Osteocyte (in vitro differentiated cells): ENCODE results near the gene INAFM2. TPM values are rescaled to one million over a fixed set of nuclear protein-coding genes. Genes with fewer than 3 reads are reported as not detected.

ENCODE experiments used
- DNase-seq: peaks from one replicate; pipeline ENCODE4 v3.0.0; 2021; ENCODE audit warnings: mixed read lengths; ENCODE audit not compliant: unreplicated experiment; ENCODE audit errors: extremely low spot score
- H3K27ac Mint-ChIP-seq: one replicate; pipeline ENCODE4 v1.8.0; 2021; ENCODE audit warnings: mild to moderate bottlenecking, mixed read lengths; ENCODE audit not compliant: unreplicated experiment
- H3K27me3 Mint-ChIP-seq: one replicate; pipeline ENCODE4 v1.8.0; 2021; ENCODE audit warnings: mixed read lengths; ENCODE audit not compliant: unreplicated experiment
- H3K36me3 Mint-ChIP-seq: one replicate; pipeline ENCODE4 v1.8.0; 2021; ENCODE audit warnings: mixed read lengths; ENCODE audit not compliant: unreplicated experiment
- H3K4me1 Mint-ChIP-seq: one replicate; pipeline ENCODE4 v1.8.0; 2021; ENCODE audit warnings: mixed read lengths; ENCODE audit not compliant: unreplicated experiment
- H3K4me3 Mint-ChIP-seq: one replicate; pipeline ENCODE4 v1.8.0; 2021; ENCODE audit warnings: mild to moderate bottlenecking, moderate library complexity, mixed read lengths; ENCODE audit not compliant: unreplicated experiment
- H3K9me3 Mint-ChIP-seq: one replicate; pipeline ENCODE4 v1.8.0; 2021; ENCODE audit warnings: mixed read lengths; ENCODE audit not compliant: unreplicated experiment
- total RNA-seq: library from RNA; stranded (reverse); gene quantifications from 2 replicates; pipeline ENCODE4 v1.2.1, GENCODE V29; 2021
- TF ChIP-seq, protein P1 (sequence below): fragments of 200-600 bp; sonication (generic); IDR thresholded peaks from 2 replicates; pipeline ENCODE4 v1.5.0; 2021; ENCODE audit warnings: antibody characterized with exemption, mild to moderate bottlenecking, moderate library complexity

INAFM2 gene
- total RNA-seq, 1 donor from 2014 or later, result 69.0 TPM

DNA sequence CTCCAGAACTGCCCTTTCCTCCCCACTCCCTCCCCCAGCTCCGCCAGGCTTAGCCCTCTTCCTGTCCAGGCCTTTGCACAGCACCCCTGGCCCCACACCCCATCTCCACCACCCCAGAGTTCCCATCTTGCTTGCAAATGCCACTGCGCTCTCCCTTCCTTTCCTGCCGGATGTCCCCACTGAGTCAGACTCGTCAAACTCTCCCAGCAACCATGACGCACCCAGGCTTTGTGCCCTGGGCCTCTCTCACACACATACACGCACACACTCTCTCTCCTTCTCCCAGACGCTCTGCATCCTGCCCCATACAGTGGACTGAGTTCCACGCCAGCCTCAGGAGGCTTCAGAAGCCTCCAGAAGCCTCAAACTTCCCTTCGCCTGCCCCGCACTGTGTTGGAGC lies 20.0 kb downstream of the INAFM2 start:
- Mint-ChIP-seq H3K4me1 (peaks cover 58% of the 10 kb centered on the region), H3K9me3 (no peaks in the 10 kb centered on the region), H3K27ac (peak overlapping the region; percentile 98), H3K27me3 (no peaks in the 10 kb centered on the region), H3K36me3 (no peaks in the 10 kb centered on the region), H3K4me3 (peak overlapping the region; percentile 2)
- no peak for DNase-seq
- TF ChIP-seq, protein P1, sequence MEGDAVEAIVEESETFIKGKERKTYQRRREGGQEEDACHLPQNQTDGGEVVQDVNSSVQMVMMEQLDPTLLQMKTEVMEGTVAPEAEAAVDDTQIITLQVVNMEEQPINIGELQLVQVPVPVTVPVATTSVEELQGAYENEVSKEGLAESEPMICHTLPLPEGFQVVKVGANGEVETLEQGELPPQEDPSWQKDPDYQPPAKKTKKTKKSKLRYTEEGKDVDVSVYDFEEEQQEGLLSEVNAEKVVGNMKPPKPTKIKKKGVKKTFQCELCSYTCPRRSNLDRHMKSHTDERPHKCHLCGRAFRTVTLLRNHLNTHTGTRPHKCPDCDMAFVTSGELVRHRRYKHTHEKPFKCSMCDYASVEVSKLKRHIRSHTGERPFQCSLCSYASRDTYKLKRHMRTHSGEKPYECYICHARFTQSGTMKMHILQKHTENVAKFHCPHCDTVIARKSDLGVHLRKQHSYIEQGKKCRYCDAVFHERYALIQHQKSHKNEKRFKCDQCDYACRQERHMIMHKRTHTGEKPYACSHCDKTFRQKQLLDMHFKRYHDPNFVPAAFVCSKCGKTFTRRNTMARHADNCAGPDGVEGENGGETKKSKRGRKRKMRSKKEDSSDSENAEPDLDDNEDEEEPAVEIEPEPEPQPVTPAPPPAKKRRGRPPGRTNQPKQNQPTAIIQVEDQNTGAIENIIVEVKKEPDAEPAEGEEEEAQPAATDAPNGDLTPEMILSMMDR, result no peak

DNA sequence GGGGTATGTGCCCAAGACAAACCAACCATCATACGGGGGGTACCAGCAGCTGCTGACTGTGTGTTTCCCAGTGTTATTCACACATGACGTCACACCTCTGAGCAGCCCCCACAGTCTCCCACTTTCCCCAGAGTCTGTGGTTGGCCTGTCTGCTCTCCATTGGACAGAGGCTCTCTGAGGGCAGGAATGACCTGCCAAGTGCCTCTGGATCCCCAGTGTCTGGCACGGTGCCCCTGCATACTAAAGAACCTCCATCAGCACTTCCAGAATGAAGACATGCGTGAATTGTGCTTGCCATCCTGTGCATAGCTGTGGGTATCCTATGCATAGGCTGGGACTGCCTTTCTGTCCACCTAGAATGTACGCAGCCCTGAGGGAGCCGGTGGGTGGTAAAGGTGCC lies 20.7 kb downstream of the INAFM2 start:
- Mint-ChIP-seq H3K27ac (peak overlapping the region; percentile 98), H3K27me3 (no peaks in the 10 kb centered on the region), H3K4me3 (no peak overlapping the region), H3K36me3 (no peaks in the 10 kb centered on the region), H3K4me1 (peaks cover 51% of the 10 kb centered on the region), H3K9me3 (no peaks in the 10 kb centered on the region)
- no peak for DNase-seq
- TF ChIP-seq, protein P1, result no peak

DNA sequence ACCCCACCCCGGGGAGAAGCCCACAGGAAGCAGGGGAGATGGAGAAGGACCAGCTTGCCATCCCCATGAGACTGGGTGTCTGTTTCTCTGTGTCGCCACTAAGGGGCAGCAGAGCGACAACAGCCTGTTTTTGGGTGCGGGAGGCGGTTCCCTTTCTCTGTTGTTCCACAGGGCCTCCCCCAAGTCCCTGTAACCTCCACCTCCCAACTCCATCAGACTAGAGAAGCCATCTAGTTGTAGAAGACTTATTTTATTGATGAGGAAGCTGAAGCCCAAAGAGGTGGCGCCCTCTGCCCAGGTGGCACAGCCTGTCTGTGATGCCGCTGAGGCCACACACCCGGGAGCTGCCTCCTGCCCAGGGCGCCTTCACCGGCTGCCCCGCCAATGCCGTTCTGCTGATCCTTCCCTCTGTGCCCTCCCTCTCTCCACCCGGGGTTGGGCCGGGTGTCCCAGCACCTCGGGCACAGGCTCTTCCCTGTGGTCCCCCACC lies 21.2 kb downstream of the INAFM2 start:
- Mint-ChIP-seq H3K27ac (peak overlapping the region; percentile 98), H3K9me3 (no peaks in the 10 kb centered on the region), H3K36me3 (no peaks in the 10 kb centered on the region), H3K4me3 (no peak overlapping the region), H3K4me1 (peaks cover 46% of the 10 kb centered on the region), H3K27me3 (no peaks in the 10 kb centered on the region)
- no peak for DNase-seq
- TF ChIP-seq, protein P1, result peak; percentile 78

DNA sequence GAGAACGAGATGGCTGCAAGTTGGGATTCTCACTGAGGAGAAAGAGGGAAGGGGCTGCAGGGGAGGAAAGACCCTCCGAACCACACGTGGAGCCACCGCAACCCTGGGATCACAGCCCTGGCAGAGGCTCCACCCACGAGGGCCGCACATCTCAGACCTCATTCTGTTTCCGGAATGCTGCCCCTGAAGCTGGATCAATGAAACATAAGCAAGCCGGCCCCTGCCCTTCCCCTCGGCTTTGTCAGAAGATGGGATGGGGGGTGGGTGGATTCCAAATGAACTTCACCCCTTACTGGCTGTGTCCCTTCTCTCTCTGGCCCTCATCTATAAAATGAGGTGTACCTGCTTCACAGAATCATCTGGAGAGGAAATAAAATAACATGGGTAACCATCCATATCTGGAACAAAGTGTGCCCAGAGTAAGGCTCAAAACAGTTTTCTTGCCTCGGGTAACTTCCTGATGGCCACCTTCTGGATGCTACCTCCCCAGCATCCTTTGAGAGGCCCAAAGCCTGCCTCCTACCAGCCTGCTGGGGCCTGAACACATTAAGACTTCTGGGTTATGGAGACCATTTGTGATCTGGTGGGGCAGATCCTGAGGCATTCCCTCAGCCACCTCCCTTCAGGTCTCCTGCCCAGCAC lies 21.9 kb downstream of the INAFM2 start:
- peaks cover 39% of the 10 kb centered on the region for H3K4me1 Mint-ChIP-seq
- no peaks in the 10 kb centered on the region for H3K36me3 Mint-ChIP-seq
- no peaks in the 10 kb centered on the region for H3K9me3 Mint-ChIP-seq
- TF ChIP-seq, protein P1, result no peak
- no peak overlapping the region for H3K27ac Mint-ChIP-seq
- no peaks in the 10 kb centered on the region for H3K27me3 Mint-ChIP-seq
- no peak for DNase-seq
- H3K4me3 Mint-ChIP-seq, result no peak overlapping the region

DNA sequence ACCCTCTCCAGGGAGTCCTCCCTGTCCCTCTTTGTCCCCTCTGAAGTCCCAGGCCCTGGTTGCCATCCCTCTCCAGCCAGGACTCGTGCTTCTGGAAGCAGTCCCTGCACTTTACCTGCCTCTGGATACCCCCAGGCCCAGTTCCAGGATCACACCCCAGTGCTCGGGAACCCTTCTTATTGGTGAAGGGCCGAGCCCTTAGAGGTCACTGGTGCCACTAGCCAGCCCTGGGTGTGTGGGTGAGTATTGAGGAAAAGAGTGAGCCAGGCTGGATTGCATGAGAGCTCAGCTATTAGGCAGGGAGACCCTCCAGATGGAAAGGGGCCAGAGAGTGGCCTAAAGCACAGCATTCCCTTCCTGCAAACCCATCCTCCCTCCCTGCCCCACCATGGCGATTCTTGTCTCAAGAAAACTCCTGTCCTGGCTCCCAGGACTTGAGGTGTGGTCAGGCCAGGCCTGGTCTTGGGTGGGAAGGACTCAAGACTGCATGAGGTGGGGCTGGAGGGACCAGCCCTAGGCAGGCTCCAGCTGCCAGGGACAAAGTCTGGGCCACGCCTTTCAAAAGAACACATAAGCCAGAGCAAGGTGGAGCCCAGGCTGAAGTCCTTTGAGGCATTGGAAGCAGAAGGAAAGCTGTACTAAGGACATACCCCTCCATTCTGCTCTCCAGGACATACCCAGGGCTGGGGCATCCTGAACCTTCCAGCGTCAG lies 22.5 kb downstream of the INAFM2 start:
- Mint-ChIP-seq H3K9me3 (no peaks in the 10 kb centered on the region), H3K36me3 (no peaks in the 10 kb centered on the region), H3K4me3 (no peak overlapping the region), H3K27me3 (no peaks in the 10 kb centered on the region), H3K4me1 (peaks cover 33% of the 10 kb centered on the region), H3K27ac (no peak overlapping the region)
- TF ChIP-seq, protein P1, result no peak
- no peak for DNase-seq
